Endothelial cell of umbilical vein (primary cell): ENCODE results near the gene PTPRF. TPM values are rescaled to one million over a fixed set of nuclear protein-coding genes. Genes with fewer than 3 reads are reported as not detected.

Experiments used
- BruUV-seq: library from RNA; stranded (reverse); fragments of 400-500 nt; replicated peaks from 2 replicates; lab custom pipeline; 2021; lab: Mats Ljungman, UMichigan
- CTCF ChIA-PET: fragments of 300-600, 350-600 bp; sonication (Branson Sonifier 250); formaldehyde crosslinking; loops from one replicate; lab custom pipeline; 2021; ENCODE audit warnings: antibody characterized with exemption, inconsistent platforms; lab: Charles Lee
- POLR2A ChIA-PET: fragments of 300-600, 350-600 bp; sonication (Branson Sonifier 250); formaldehyde crosslinking; loops from one replicate; lab custom pipeline; 2021; ENCODE audit warnings: antibody characterized with exemption, inconsistent platforms; lab: Charles Lee
- DNase-seq: peaks from one replicate; pipeline ENCODE4 v3.0.0-alpha.2; 2011; ENCODE audit warnings: low read depth, low spot score
- FAIRE-seq: peaks from 2 replicates; lab custom pipeline; 2011; peaks lifted over from hg19 to GRCh38; lab: Jason Lieb, UNC
- H2AFZ ChIP-seq: 2 replicates; pipeline ENCODE4 v1.6.0; 2012; ENCODE audit warnings: low read depth, low read length, control low read depth, inconsistent platforms
- H3K27ac ChIP-seq: 2 replicates; pipeline ENCODE4 v1.5.1; 2011; ENCODE audit warnings: low read depth, mild to moderate bottlenecking, control low read depth, low read length, moderate library complexity; ENCODE audit not compliant: insufficient read depth
- H3K27me3 ChIP-seq, 2 experiments: 2 replicates each; pipeline versions ENCODE4 v1.6.0 to v1.6.1; 2011; ENCODE audit warnings: low read length in 2 of 2, mixed read lengths in 1 of 2; ENCODE audit not compliant: control insufficient read depth in 2 of 2, insufficient read depth in 2 of 2
- H3K36me3 ChIP-seq, 2 experiments: 2 replicates in 1 of 2; 3 replicates in 1 of 2; pipeline ENCODE4 v1.5.1; 2011; ENCODE audit warnings: low read length in 2 of 2, mild to moderate bottlenecking in 1 of 2, moderate library complexity in 1 of 2; ENCODE audit not compliant: control insufficient read depth in 2 of 2, insufficient read depth in 2 of 2; ENCODE audit errors: extremely low read depth in 1 of 2
- H3K4me1 ChIP-seq: 3 replicates; pipeline ENCODE4 v1.5.1; 2011; ENCODE audit warnings: mild to moderate bottlenecking, low read length; ENCODE audit not compliant: control insufficient read depth, insufficient read depth; ENCODE audit errors: extremely low read depth
- H3K4me2 ChIP-seq: 2 replicates; pipeline ENCODE4 v1.6.1; 2011; ENCODE audit warnings: low read length, control low read depth, mixed read lengths; ENCODE audit not compliant: insufficient read depth
- H3K4me3 ChIP-seq, 3 experiments: fragments of 200-600 bp in 1 of 3; sonication (generic), shearing (Covaris generic) in 1 of 3; replicated peaks in 1 of 3; 2 replicates each; pipeline ENCODE4 v1.5.1; 2011 to 2016; ENCODE audit warnings: control low read depth in 3 of 3, low read length in 3 of 3, mild to moderate bottlenecking in 2 of 3, inconsistent platforms in 1 of 3, low read depth in 1 of 3, moderate library complexity in 1 of 3; ENCODE audit not compliant: insufficient read depth in 1 of 3
- H3K79me2 ChIP-seq: 2 replicates; pipeline ENCODE4 v1.6.0; 2012; ENCODE audit warnings: low read length, inconsistent platforms; ENCODE audit not compliant: control insufficient read depth, insufficient read depth
- H3K9ac ChIP-seq: replicated peaks from 2 replicates; pipeline ENCODE3; 2011; ENCODE audit warnings: low read length, control low read depth; ENCODE audit not compliant: insufficient read depth; ENCODE audit errors: extremely low read depth
- H3K9me1 ChIP-seq: replicated peaks from 3 replicates; pipeline ENCODE4 v1.6.0; 2011; ENCODE audit warnings: mild to moderate bottlenecking, low read length; ENCODE audit not compliant: control insufficient read depth, insufficient read depth; ENCODE audit errors: extremely low read depth
- H3K9me3 ChIP-seq: replicated peaks from 2 replicates; pipeline ENCODE4 v1.5.1; 2012; ENCODE audit warnings: low read length, inconsistent platforms; ENCODE audit not compliant: control insufficient read depth, insufficient read depth
- H4K20me1 ChIP-seq: replicated peaks from 2 replicates; pipeline ENCODE3; 2011; ENCODE audit warnings: mild to moderate bottlenecking, low read length; ENCODE audit not compliant: control insufficient read depth, insufficient read depth; ENCODE audit errors: extremely low read depth
- CTCF ChIP-seq, 2 donors: IDR thresholded peaks; 1 replicate in 1 of 2; 2 replicates in 1 of 2; pipeline ENCODE4 v1.5.1; 2011; ENCODE audit warnings: low read length in 2 of 2, mild to moderate bottlenecking in 2 of 2, moderate library complexity in 2 of 2, control low read depth in 1 of 2, inconsistent platforms in 1 of 2, low read depth in 1 of 2; ENCODE audit not compliant: insufficient read depth in 1 of 2; ENCODE audit errors: extremely low read depth in 1 of 2
- EZH2 ChIP-seq: IDR thresholded peaks from 2 replicates; pipeline ENCODE4 v1.6.1; 2012; ENCODE audit warnings: borderline replicate concordance, low read depth, mild to moderate bottlenecking, moderate library complexity, low read length, inconsistent platforms; ENCODE audit not compliant: severe bottlenecking
- FOS ChIP-seq: IDR thresholded peaks from 2 replicates; pipeline ENCODE4 v1.6.1; 2011; ENCODE audit warnings: mild to moderate bottlenecking, low read length, moderate library complexity, borderline replicate concordance; ENCODE audit not compliant: insufficient read depth
- GATA2 ChIP-seq: IDR thresholded peaks from 2 replicates; pipeline ENCODE4 v1.7.0; 2011; ENCODE audit warnings: low read depth, mild to moderate bottlenecking, moderate library complexity, mixed read lengths, low read length; ENCODE audit not compliant: insufficient read length, insufficient read depth
- JUN ChIP-seq: IDR thresholded peaks from 2 replicates; pipeline ENCODE4 v1.6.1; 2011; ENCODE audit warnings: borderline replicate concordance, low read depth; ENCODE audit not compliant: insufficient read length, insufficient read depth
- MAX ChIP-seq: IDR thresholded peaks from 2 replicates; pipeline ENCODE4 v1.6.1; 2011; ENCODE audit not compliant: insufficient read depth, insufficient read length
- MYC ChIP-seq: IDR thresholded peaks from one replicate; pipeline ENCODE4 v1.6.1; 2011; ENCODE audit warnings: mild to moderate bottlenecking, low read depth, low read length
- POLR2A ChIP-seq: IDR thresholded peaks from 2 replicates; pipeline ENCODE4 v1.6.1; 2012; ENCODE audit warnings: low read depth, mild to moderate bottlenecking, control low read depth, low read length
- POLR2AphosphoS5 ChIP-seq: IDR thresholded peaks from 2 replicates; pipeline ENCODE4 v1.6.1; 2012; ENCODE audit warnings: low read depth, mild to moderate bottlenecking, control low read depth, low read length, moderate library complexity; ENCODE audit not compliant: insufficient read depth
- dilution Hi-C: fragments of 300-500 bp; cut with MboI; formaldehyde crosslinking; loops from one replicate; pipeline ENCODE4 v1.15.0; 2019; ENCODE audit warnings: low sequenced_read_pairs; ENCODE audit not compliant: extremely low pct_ligation_motif_present
- intact Hi-C: fragments of 100-400 bp; cut with micrococcal nuclease; formaldehyde crosslinking; loops from one replicate; pipeline ENCODE4 v1.10.0; 2022
- polyA plus RNA-seq, 4 experiments: library from polyadenylated mRNA; depleted of rRNA in 3 of 4; stranded (reverse) in 3 of 4; unstranded in 1 of 4; fragments of >200 nt; gene quantifications; 2 replicates each; pipeline versions ENCODE4 v1.2.1 to v1.2.3, GENCODE V29; 2011 to 2012; ENCODE audit warnings: missing spikeins in 1 of 4
- total RNA-seq: library from RNA; stranded (reverse); gene quantifications from 2 replicates; pipeline ENCODE4 v1.2.3, GENCODE V29; 2021

The PTPRF gene
- total and polyA plus RNA-seq, 2 donors (not counting 3 experiments of a cell fraction or from before 2014, with no cell fraction given), result 217 to 338 TPM

- DNase-seq (no peak), FAIRE-seq (no peak)
- no peaks in the 10 kb centered on the region for H3K9me1 ChIP-seq
- no peak overlapping the region for H3K4me3 ChIP-seq
- no peaks in the 10 kb centered on the region for H3K4me1 ChIP-seq
- no peak overlapping the region for H3K27ac ChIP-seq
- H3K79me2 ChIP-seq, result no peaks in the 10 kb centered on the region
- dilution Hi-C loops (no loop called here), intact Hi-C loops (no loop called here)
- no peak overlapping the region for H2AFZ ChIP-seq
- H3K27me3 ChIP-seq, result peaks cover 5% of the 10 kb centered on the region in 2 experiments
- CTCF ChIA-PET, result interaction anchor here (1.4 kb wide), 1 partner anchor 32 kb away, joined by 4 read pairs; no protein-coding TSS in a partner anchor
- no peaks in the 10 kb centered on the region for H4K20me1 ChIP-seq
- H3K4me2 ChIP-seq, result no peak overlapping the region
- POLR2A ChIA-PET, result no interaction called here
- TF ChIP-seq POLR2A (no peak), CTCF (IDR thresholded peaks at IDR 0.05; ENCODE audit: extremely low read depth in 1 of 2, insufficient read depth in 1 of 2, low read depth in 1 of 2, low read length in 2 of 2) (no peak), FOS (no peak), MAX (no peak), EZH2 (no peak), POLR2AphosphoS5 (no peak), JUN (no peak), GATA2 (no peak), MYC (no peak)
- H3K9ac ChIP-seq, result no peak overlapping the region
- no TSS peak for BruUV-seq
- H3K9me3 ChIP-seq, result no peaks in the 10 kb centered on the region
- H3K36me3 ChIP-seq, result no peaks in the 10 kb centered on the region
Observed at GRCh38 chr1:43522431-43522775, 8.3 kb upstream of the PTPRF start.
